GM12878 (cell line): ENCODE data around the gene PCDHGA1. TPM values are rescaled to one million over a fixed set of nuclear protein-coding genes. Genes with fewer than 3 reads are reported as not detected.

ENCODE experiments used
- ATAC-seq: fragments of 200-7000 bp; cut with Tn5 transposase; 3 replicates; pipeline ENCODE4 v1.9.1; 2020; ENCODE audit warnings: mild to moderate bottlenecking, moderate library complexity
- BruUV-seq: library from RNA; stranded (reverse); fragments of 400-500 nt; replicated peaks from 2 replicates; lab custom pipeline; 2021; lab: Mats Ljungman, UMichigan
- CTCF ChIA-PET: fragments of 300-600 bp; sonication (Branson Sonifier 250); formaldehyde crosslinking; extraction: SDS; loops from one replicate; lab custom pipeline; 2021; ENCODE audit warnings: inconsistent platforms; lab: Yijun Ruan, JAX
- POLR2A ChIA-PET: fragments of 350-600 bp; formaldehyde crosslinking; extraction: SDS; loops from one replicate; lab custom pipeline; 2021; ENCODE audit warnings: inconsistent platforms; lab: Charles Lee
- RAD21 ChIA-PET: fragments of 300-600 bp; sonication (Branson Sonifier 250); formaldehyde crosslinking; loops from one replicate; lab custom pipeline; 2023; ENCODE audit warnings: antibody characterized with exemption; ENCODE audit not compliant: unreplicated experiment; lab: Charles Lee
- SMC1A ChIA-PET: fragments of 300-600 bp; sonication (Branson Sonifier 250); formaldehyde crosslinking; loops from one replicate; lab custom pipeline; 2023; ENCODE audit not compliant: unreplicated experiment, uncharacterized antibody; lab: Charles Lee
- DNase-seq: peaks from one replicate; pipeline ENCODE4 v3.0.0-alpha.2; 2011; ENCODE audit warnings: low read depth, low spot score
- FAIRE-seq: peaks from 3 replicates; lab custom pipeline; 2011; peaks lifted over from hg19 to GRCh38; lab: Jason Lieb, UNC
- H2AFZ ChIP-seq: 2 replicates; pipeline ENCODE4 v1.6.0; 2011; ENCODE audit warnings: low read depth, low read length, control low read depth; ENCODE audit not compliant: control insufficient read depth
- H3K27ac ChIP-seq: 2 replicates; pipeline ENCODE4 v1.5.1; 2011; ENCODE audit warnings: control low read depth; ENCODE audit not compliant: control insufficient read depth, insufficient read depth
- H3K27me3 ChIP-seq, 2 experiments: replicated peaks in 1 of 2; 2 replicates each; pipeline versions ENCODE4 v1.6.0 to v1.6.1; 2011; ENCODE audit warnings: low read length in 1 of 2; ENCODE audit not compliant: control insufficient read depth in 2 of 2, insufficient read depth in 2 of 2
- H3K36me3 ChIP-seq, 2 experiments: 2 replicates each; pipeline ENCODE4 v1.5.1; 2011; ENCODE audit warnings: low read length in 1 of 2; ENCODE audit not compliant: control insufficient read depth in 2 of 2, insufficient read depth in 2 of 2
- H3K4me1 ChIP-seq: 2 replicates; pipeline ENCODE4 v1.6.1; 2011; ENCODE audit warnings: mild to moderate bottlenecking, low read length, moderate library complexity, mixed read lengths; ENCODE audit not compliant: control insufficient read depth, insufficient read depth
- H3K4me2 ChIP-seq: 2 replicates; pipeline ENCODE4 v1.6.0; 2011; ENCODE audit warnings: control low read depth; ENCODE audit not compliant: control insufficient read depth, insufficient read depth
- H3K4me3 ChIP-seq: fragments of 200-600 bp; sonication (generic); 2 replicates; pipeline ENCODE4 v1.5.1; 2016
- H3K79me2 ChIP-seq: 2 replicates; pipeline ENCODE4 v1.6.0; 2011; ENCODE audit warnings: low read length; ENCODE audit not compliant: control insufficient read depth, insufficient read depth
- H3K9ac ChIP-seq: 2 replicates; pipeline ENCODE4 v1.8.0; 2011; ENCODE audit warnings: low read length, control low read depth, mixed read lengths; ENCODE audit not compliant: control insufficient read depth, insufficient read depth
- H3K9me3 ChIP-seq: replicated peaks from 3 replicates; pipeline ENCODE4 v1.5.1; 2011; ENCODE audit warnings: mild to moderate bottlenecking, low read length; ENCODE audit not compliant: control insufficient read depth, insufficient read depth
- H4K20me1 ChIP-seq: 2 replicates; pipeline ENCODE4 v1.6.0; 2011; ENCODE audit not compliant: control insufficient read depth, insufficient read depth
- BACH1 ChIP-seq: fragments of 450-650 bp; IDR thresholded peaks from 2 replicates; pipeline ENCODE4 v1.6.1; 2017; ENCODE audit warnings: mild to moderate bottlenecking, borderline replicate concordance
- CBFB ChIP-seq: IDR thresholded peaks from 2 replicates; pipeline ENCODE4 v1.6.1; 2016; ENCODE audit warnings: antibody characterized with exemption, low read depth
- DPF2 ChIP-seq: fragments of 450-650 bp; IDR thresholded peaks from 2 replicates; pipeline ENCODE4 v1.6.1; 2017; ENCODE audit warnings: mild to moderate bottlenecking
- GATAD2B ChIP-seq: fragments of 450-650 bp; conservative IDR thresholded peaks from 2 replicates; pipeline ENCODE4 v1.6.1; 2017; ENCODE audit warnings: low read depth, mild to moderate bottlenecking, moderate library complexity
- MXI1 ChIP-seq: fragments of 150-350 bp; IDR thresholded peaks from 2 replicates; pipeline ENCODE4 v1.6.1; 2011; ENCODE audit warnings: low read depth, mild to moderate bottlenecking, inconsistent platforms, low read length, improper control_type of control experiment
- MYC ChIP-seq: IDR thresholded peaks from 2 replicates; pipeline ENCODE4 v1.6.1; 2011; ENCODE audit warnings: mild to moderate bottlenecking, low read length, moderate library complexity, inconsistent platforms; ENCODE audit not compliant: insufficient read depth, insufficient replicate concordance, insufficient read length, severe bottlenecking
- NFYA ChIP-seq: IDR thresholded peaks from 2 replicates; pipeline ENCODE4 v1.6.1; 2011; ENCODE audit warnings: low read depth, mild to moderate bottlenecking, low read length, improper control_type of control experiment, borderline replicate concordance
- NFYB ChIP-seq: IDR thresholded peaks from 2 replicates; pipeline ENCODE4 v1.6.1; 2011; ENCODE audit warnings: low read depth, mild to moderate bottlenecking, low read length, improper control_type of control experiment, moderate library complexity; ENCODE audit not compliant: insufficient read depth
- NR2C1 ChIP-seq: fragments of 450-650 bp; IDR thresholded peaks from 2 replicates; pipeline ENCODE4 v1.6.1; 2017; ENCODE audit warnings: antibody characterized with exemption, mild to moderate bottlenecking, moderate library complexity
- RB1 ChIP-seq: fragments of 450-650 bp; formaldehyde crosslinking; IDR thresholded peaks from 2 replicates; pipeline ENCODE4 v1.6.1; 2017; ENCODE audit warnings: mild to moderate bottlenecking, borderline replicate concordance
- RCOR1 ChIP-seq: conservative IDR thresholded peaks from 2 replicates; pipeline ENCODE4 v1.6.1; 2012; ENCODE audit warnings: low read depth, low read length, improper control_type of control experiment
- SIN3A ChIP-seq: IDR thresholded peaks from 2 replicates; pipeline ENCODE4 v1.6.1; 2012; ENCODE audit warnings: low read depth, low read length, improper control_type of control experiment
- SUPT20H ChIP-seq: IDR thresholded peaks from 2 replicates; pipeline ENCODE4 v1.6.1; 2011; ENCODE audit warnings: low read depth, mild to moderate bottlenecking, low read length, moderate library complexity, borderline replicate concordance; ENCODE audit not compliant: control insufficient read depth
- YY1 ChIP-seq: IDR thresholded peaks from 2 replicates; pipeline ENCODE4 v1.6.1; 2011; ENCODE audit warnings: low read depth, mild to moderate bottlenecking, low read length
- ZNF24 ChIP-seq: fragments of 450-650 bp; IDR thresholded peaks from 2 replicates; pipeline ENCODE4 v1.6.1; 2017; ENCODE audit warnings: antibody characterized with exemption, mild to moderate bottlenecking
- WGBS: methylation state at CpG from one replicate; pipeline ENCODE4 v1.1.6; 2016; ENCODE audit warnings: low lambda C conversion rate; ENCODE audit not compliant: insufficient replicate concordance, insufficient coverage; ENCODE audit errors: missing lambda C conversion rate; 5-methylcytosine and 5-hydroxymethylcytosine counted together
- in situ Hi-C: fragments of 300-500 bp; cut with MboI; formaldehyde crosslinking; loops from 9 replicates; pipeline ENCODE4 v1.14.3; 2018; ENCODE audit warnings: mixed read lengths
- intact Hi-C: fragments of 100-400 bp; cut with micrococcal nuclease; formaldehyde crosslinking; loops from one replicate; pipeline ENCODE4 v1.14.2; 2022; ENCODE audit not compliant: unreplicated experiment
- polyA plus RNA-seq, 11 experiments: library from polyadenylated mRNA; depleted of rRNA in 4 of 11; unstranded in 6 of 11; stranded (reverse) in 5 of 11; fragments of >200 nt; fragmentation: Nextera tagmentation in 4 of 11; fragmentation: Illumina TruSeq in 1 of 11; extraction: Ambion mirVana in 4 of 11; extraction: Trizol in 1 of 11; gene quantifications; 1 replicate in 1 of 11; 2 replicates in 10 of 11; pipeline versions ENCODE4 v1.2.1 to v1.2.3, GENCODE V29; 2011 to 2016; ENCODE audit warnings: inconsistent platforms in 2 of 11, missing spikeins in 2 of 11, low read depth in 1 of 11
- total RNA-seq, 4 experiments: library from RNA; depleted of rRNA in 3 of 4; stranded (reverse); fragments of >200 nt in 3 of 4; fragmentation: Illumina TruSeq in 1 of 4; extraction: Trizol in 1 of 4; gene quantifications; 2 replicates each; pipeline versions ENCODE4 v1.2.1 to v1.2.3, GENCODE V29; 2013 to 2021
- TF ChIP-seq, protein P1 (sequence below): fragments of 150-350 bp; IDR thresholded peaks from 2 replicates; pipeline ENCODE4 v1.6.1; 2014; ENCODE audit warnings: mild to moderate bottlenecking, low read depth, low read length

Gene PCDHGA1
- total and polyA plus RNA-seq, 10 of the 15 experiments (the other 5 are each of a cell fraction or from before 2014, with no cell fraction given), result 0.02 to 0.51 (median 0.19) TPM; not detected in 3

DNA sequence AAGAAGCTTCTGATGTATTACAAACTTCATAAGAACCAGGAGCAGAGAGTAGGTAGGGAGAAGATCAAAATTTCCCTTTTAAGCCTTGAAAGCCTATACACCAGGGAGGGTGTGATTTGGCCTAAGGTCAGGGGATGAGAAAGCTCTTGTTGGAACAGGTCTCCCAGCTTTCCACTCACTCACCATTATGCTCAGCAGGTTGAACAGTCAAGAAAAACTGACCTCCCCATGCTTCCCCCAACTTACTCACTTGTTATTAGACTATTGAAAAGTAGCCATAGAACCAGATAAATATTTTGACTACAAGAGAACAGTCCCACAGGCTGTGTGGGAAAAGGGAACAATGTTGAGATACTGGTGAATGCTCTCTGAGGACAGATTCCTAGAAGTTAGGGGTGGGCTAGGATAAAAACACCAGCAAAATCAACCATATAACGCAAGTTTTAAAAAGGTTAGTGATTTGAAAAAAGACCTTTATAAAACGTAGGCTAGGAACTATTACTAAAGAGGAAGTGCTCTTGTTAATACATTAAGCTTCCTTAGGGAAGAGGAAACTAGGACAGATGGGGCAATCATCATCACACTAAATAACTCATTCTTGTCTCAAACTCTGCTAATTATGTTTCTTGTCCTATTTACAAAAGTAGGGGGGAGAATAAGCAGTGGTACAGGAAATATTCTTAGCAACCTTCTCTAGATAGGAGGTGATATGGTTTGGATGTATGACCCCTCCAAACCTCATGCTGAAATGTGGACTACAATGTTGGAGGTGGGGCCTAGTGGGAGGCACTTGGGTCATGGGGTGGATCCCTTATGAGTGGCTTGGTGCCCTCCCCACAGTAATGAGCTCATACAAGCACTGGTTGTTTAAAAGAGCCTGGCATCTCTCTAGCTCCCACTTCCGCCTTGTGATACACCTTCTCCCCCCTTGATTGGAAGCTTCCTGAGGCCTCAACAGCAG, 189.6 kb downstream of the PCDHGA1 start:
- no peaks in the 10 kb centered on the region for H3K9me3 ChIP-seq
- H3K4me1 ChIP-seq, result peaks cover 20% of the 10 kb centered on the region
- FAIRE-seq, result no peak
- H3K4me3 ChIP-seq, result no peak overlapping the region
- in situ Hi-C loops, result no loop called here
- POLR2A ChIA-PET, result interaction anchor here (1.1 kb wide), 1 partner anchor 13 kb away, joined by 3 read pairs; no protein-coding TSS in a partner anchor
- intact Hi-C loops, result no loop called here
- CTCF ChIA-PET, result interaction anchor here (0.6 to 11.2 kb wide), 9 partner anchors 9 to 106 kb away, joined by 3 to 95 read pairs (median 5); partner anchors contain the start of genes PCDHGA10, PCDHGA12 and PCDHGC3
- ATAC-seq, result no peak
- H4K20me1 ChIP-seq, result no peaks in the 10 kb centered on the region
- H2AFZ ChIP-seq, result no peak overlapping the region
- no peak for DNase-seq
- H3K36me3 ChIP-seq, result peaks cover 18 to 51% of the 10 kb centered on the region in 2 experiments
- no TSS peak for BruUV-seq
- H3K9ac ChIP-seq, result no peak overlapping the region
- TF ChIP-seq NR2C1 (no peak), RB1 (no peak), CBFB (no peak), GATAD2B (no peak), BACH1 (no peak), DPF2 (no peak), RCOR1 (no peak), NFYB (no peak), MYC (no peak), MXI1 (no peak), YY1 (no peak), ZNF24 (no peak), SUPT20H (no peak), SIN3A (no peak), NFYA (no peak)
- TF ChIP-seq, protein P1, sequence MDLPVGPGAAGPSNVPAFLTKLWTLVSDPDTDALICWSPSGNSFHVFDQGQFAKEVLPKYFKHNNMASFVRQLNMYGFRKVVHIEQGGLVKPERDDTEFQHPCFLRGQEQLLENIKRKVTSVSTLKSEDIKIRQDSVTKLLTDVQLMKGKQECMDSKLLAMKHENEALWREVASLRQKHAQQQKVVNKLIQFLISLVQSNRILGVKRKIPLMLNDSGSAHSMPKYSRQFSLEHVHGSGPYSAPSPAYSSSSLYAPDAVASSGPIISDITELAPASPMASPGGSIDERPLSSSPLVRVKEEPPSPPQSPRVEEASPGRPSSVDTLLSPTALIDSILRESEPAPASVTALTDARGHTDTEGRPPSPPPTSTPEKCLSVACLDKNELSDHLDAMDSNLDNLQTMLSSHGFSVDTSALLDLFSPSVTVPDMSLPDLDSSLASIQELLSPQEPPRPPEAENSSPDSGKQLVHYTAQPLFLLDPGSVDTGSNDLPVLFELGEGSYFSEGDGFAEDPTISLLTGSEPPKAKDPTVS, result no peak
- H3K27ac ChIP-seq, result no peak overlapping the region
- H3K4me2 ChIP-seq, result no peak overlapping the region
- WGBS, result 73% methylated on average over 3 of the region's 3 CpGs
- H3K27me3 ChIP-seq, result no peaks in the 10 kb centered on the region
- SMC1A ChIA-PET, result interaction anchor here (1.3 to 13.7 kb wide), 5 partner anchors 9 to 107 kb away, joined by 3 to 176 read pairs (median 3); partner anchors contain the start of genes PCDHGA10, PCDHGB7 and PCDHGC3
- RAD21 ChIA-PET, result interaction anchor here (6.2 kb wide), 1 partner anchor 45 kb away, joined by 66 read pairs; the partner anchor contains the start of gene PCDHGC3
- H3K79me2 ChIP-seq, result no peaks in the 10 kb centered on the region
